Endothelial cell of umbilical vein (primary cell): ENCODE measurements around the gene CENPF. TPM values are rescaled to one million over a fixed set of nuclear protein-coding genes. Genes with fewer than 3 reads are reported as not detected.
"Not testable (repeated sequence)": the region's sequence is repeated elsewhere in the genome, so short reads cannot be mapped to it uniquely, and the experiment has no call there.

Source experiments
- BruUV-seq: library from RNA; stranded (reverse); fragments of 400-500 nt; replicated peaks from 2 replicates; lab custom pipeline; 2021; lab: Mats Ljungman, UMichigan
- CTCF ChIA-PET: fragments of 300-600, 350-600 bp; sonication (Branson Sonifier 250); formaldehyde crosslinking; loops from one replicate; lab custom pipeline; 2021; ENCODE audit warnings: antibody characterized with exemption, inconsistent platforms; lab: Charles Lee
- POLR2A ChIA-PET: fragments of 300-600, 350-600 bp; sonication (Branson Sonifier 250); formaldehyde crosslinking; loops from one replicate; lab custom pipeline; 2021; ENCODE audit warnings: antibody characterized with exemption, inconsistent platforms; lab: Charles Lee
- DNase-seq: peaks from one replicate; pipeline ENCODE4 v3.0.0-alpha.2; 2011; ENCODE audit warnings: low read depth, low spot score
- FAIRE-seq: peaks from 2 replicates; lab custom pipeline; 2011; peaks lifted over from hg19 to GRCh38; lab: Jason Lieb, UNC
- H2AFZ ChIP-seq: 2 replicates; pipeline ENCODE4 v1.6.0; 2012; ENCODE audit warnings: low read depth, low read length, control low read depth, inconsistent platforms
- H3K27ac ChIP-seq: 2 replicates; pipeline ENCODE4 v1.5.1; 2011; ENCODE audit warnings: low read depth, mild to moderate bottlenecking, control low read depth, low read length, moderate library complexity; ENCODE audit not compliant: insufficient read depth
- H3K27me3 ChIP-seq, 2 experiments: 2 replicates each; pipeline versions ENCODE4 v1.6.0 to v1.6.1; 2011; ENCODE audit warnings: low read length in 2 of 2, mixed read lengths in 1 of 2; ENCODE audit not compliant: control insufficient read depth in 2 of 2, insufficient read depth in 2 of 2
- H3K36me3 ChIP-seq, 2 experiments: 2 replicates in 1 of 2; 3 replicates in 1 of 2; pipeline ENCODE4 v1.5.1; 2011; ENCODE audit warnings: low read length in 2 of 2, mild to moderate bottlenecking in 1 of 2, moderate library complexity in 1 of 2; ENCODE audit not compliant: control insufficient read depth in 2 of 2, insufficient read depth in 2 of 2; ENCODE audit errors: extremely low read depth in 1 of 2
- H3K4me1 ChIP-seq: 3 replicates; pipeline ENCODE4 v1.5.1; 2011; ENCODE audit warnings: mild to moderate bottlenecking, low read length; ENCODE audit not compliant: control insufficient read depth, insufficient read depth; ENCODE audit errors: extremely low read depth
- H3K4me2 ChIP-seq: 2 replicates; pipeline ENCODE4 v1.6.1; 2011; ENCODE audit warnings: low read length, control low read depth, mixed read lengths; ENCODE audit not compliant: insufficient read depth
- H3K4me3 ChIP-seq, 3 experiments: fragments of 200-600 bp in 1 of 3; sonication (generic), shearing (Covaris generic) in 1 of 3; replicated peaks in 1 of 3; 2 replicates each; pipeline ENCODE4 v1.5.1; 2011 to 2016; ENCODE audit warnings: control low read depth in 3 of 3, low read length in 3 of 3, mild to moderate bottlenecking in 2 of 3, inconsistent platforms in 1 of 3, low read depth in 1 of 3, moderate library complexity in 1 of 3; ENCODE audit not compliant: insufficient read depth in 1 of 3
- H3K79me2 ChIP-seq: 2 replicates; pipeline ENCODE4 v1.6.0; 2012; ENCODE audit warnings: low read length, inconsistent platforms; ENCODE audit not compliant: control insufficient read depth, insufficient read depth
- H3K9ac ChIP-seq: replicated peaks from 2 replicates; pipeline ENCODE3; 2011; ENCODE audit warnings: low read length, control low read depth; ENCODE audit not compliant: insufficient read depth; ENCODE audit errors: extremely low read depth
- H3K9me1 ChIP-seq: replicated peaks from 3 replicates; pipeline ENCODE4 v1.6.0; 2011; ENCODE audit warnings: mild to moderate bottlenecking, low read length; ENCODE audit not compliant: control insufficient read depth, insufficient read depth; ENCODE audit errors: extremely low read depth
- H3K9me3 ChIP-seq: replicated peaks from 2 replicates; pipeline ENCODE4 v1.5.1; 2012; ENCODE audit warnings: low read length, inconsistent platforms; ENCODE audit not compliant: control insufficient read depth, insufficient read depth
- H4K20me1 ChIP-seq: replicated peaks from 2 replicates; pipeline ENCODE3; 2011; ENCODE audit warnings: mild to moderate bottlenecking, low read length; ENCODE audit not compliant: control insufficient read depth, insufficient read depth; ENCODE audit errors: extremely low read depth
- CTCF ChIP-seq, 2 donors: IDR thresholded peaks; 1 replicate in 1 of 2; 2 replicates in 1 of 2; pipeline ENCODE4 v1.5.1; 2011; ENCODE audit warnings: low read length in 2 of 2, mild to moderate bottlenecking in 2 of 2, moderate library complexity in 2 of 2, control low read depth in 1 of 2, inconsistent platforms in 1 of 2, low read depth in 1 of 2; ENCODE audit not compliant: insufficient read depth in 1 of 2; ENCODE audit errors: extremely low read depth in 1 of 2
- MYC ChIP-seq: IDR thresholded peaks from one replicate; pipeline ENCODE4 v1.6.1; 2011; ENCODE audit warnings: mild to moderate bottlenecking, low read depth, low read length
- dilution Hi-C: fragments of 300-500 bp; cut with MboI; formaldehyde crosslinking; loops from one replicate; pipeline ENCODE4 v1.15.0; 2019; ENCODE audit warnings: low sequenced_read_pairs; ENCODE audit not compliant: extremely low pct_ligation_motif_present
- intact Hi-C: fragments of 100-400 bp; cut with micrococcal nuclease; formaldehyde crosslinking; loops from one replicate; pipeline ENCODE4 v1.10.0; 2022
- polyA plus RNA-seq, 4 experiments: library from polyadenylated mRNA; depleted of rRNA in 3 of 4; stranded (reverse) in 3 of 4; unstranded in 1 of 4; fragments of >200 nt; gene quantifications; 2 replicates each; pipeline versions ENCODE4 v1.2.1 to v1.2.3, GENCODE V29; 2011 to 2012; ENCODE audit warnings: missing spikeins in 1 of 4
- total RNA-seq: library from RNA; stranded (reverse); gene quantifications from 2 replicates; pipeline ENCODE4 v1.2.3, GENCODE V29; 2021

Gene CENPF
- total and polyA plus RNA-seq, 2 donors (not counting 3 experiments of a cell fraction or from before 2014, with no cell fraction given), result 6.4 to 66.2 TPM

DNA sequence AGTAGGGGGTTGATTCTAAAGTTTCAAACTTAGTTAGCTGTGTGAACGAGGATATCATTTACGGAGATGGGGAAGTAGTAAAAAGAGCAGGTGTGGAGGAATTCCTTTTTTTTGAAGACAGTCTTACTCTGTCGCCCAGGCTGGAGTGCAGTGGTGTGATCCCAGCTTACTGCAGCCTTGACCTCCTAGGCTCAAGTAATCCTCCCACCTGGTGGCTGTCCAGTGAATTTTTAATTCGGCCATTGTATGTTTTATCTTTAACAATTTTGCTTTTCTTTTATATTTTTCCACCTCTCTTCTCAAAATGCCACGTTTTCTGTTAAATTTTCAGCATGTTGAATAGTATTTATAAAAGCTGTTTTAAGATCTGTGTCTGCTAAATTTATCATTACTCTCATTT lies 12.3 kb upstream of the CENPF start:
- no peak overlapping the region for H3K27ac ChIP-seq
- no peaks in the 10 kb centered on the region for H4K20me1 ChIP-seq
- no peaks in the 10 kb centered on the region for H3K9me1 ChIP-seq
- TF ChIP-seq CTCF (IDR thresholded peaks at IDR 0.05; ENCODE audit: extremely low read depth in 1 of 2, insufficient read depth in 1 of 2, low read depth in 1 of 2, low read length in 2 of 2), result peak in 1 of 2 donors; percentile 5
- no peak for TF ChIP-seq MYC
- no peak overlapping the region for H3K4me3 ChIP-seq
- H3K4me1 ChIP-seq, result no peaks in the 10 kb centered on the region
- dilution Hi-C loops, result loop anchor here (25.0 kb wide), 1 partner anchor 253 kb away; no protein-coding TSS in a partner anchor
- H3K4me2 ChIP-seq, result no peak overlapping the region
- no peaks in the 10 kb centered on the region for H3K36me3 ChIP-seq
- DNase-seq (no peak), FAIRE-seq (peak; percentile 8)
- H2AFZ ChIP-seq, result no peak overlapping the region
- no peaks in the 10 kb centered on the region for H3K9me3 ChIP-seq
- H3K79me2 ChIP-seq, result no peaks in the 10 kb centered on the region
- H3K27me3 ChIP-seq, result no peaks in the 10 kb centered on the region
- ChIA-PET POLR2A (no interaction called here), CTCF (interaction anchor here (0.7 to 4.7 kb wide), 4 partner anchors 8 to 376 kb away, joined by 3 to 58 read pairs (median 14); no protein-coding TSS in a partner anchor)
- H3K9ac ChIP-seq, result no peak overlapping the region
- intact Hi-C loops, result no loop called here
- BruUV-seq, result no TSS peak

DNA sequence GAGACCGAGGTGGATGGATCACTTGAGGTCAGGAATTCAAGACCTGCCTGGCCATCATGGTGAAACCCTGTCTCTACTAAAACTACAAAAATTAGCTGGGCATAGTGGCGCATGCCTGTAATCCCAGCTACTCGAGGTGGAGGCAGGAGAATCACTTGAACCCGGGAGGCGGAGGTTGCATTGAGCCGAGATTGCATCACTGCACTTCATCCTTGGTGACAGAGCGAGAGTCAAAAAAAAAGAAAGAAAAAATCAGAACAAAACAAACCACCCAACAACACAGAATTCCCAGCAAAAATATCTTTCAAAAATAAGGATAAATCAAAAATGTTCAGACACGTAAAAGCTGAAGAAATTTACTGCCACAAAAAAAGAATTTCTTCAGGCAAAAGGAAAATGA lies 11.1 kb upstream of the CENPF start:
- H3K27me3 ChIP-seq, H4K20me1 ChIP-seq, POLR2A ChIA-PET, H3K79me2 ChIP-seq, FAIRE-seq, H3K9ac ChIP-seq, BruUV-seq, H3K27ac ChIP-seq, H3K9me3 ChIP-seq, H3K4me2 ChIP-seq, H2AFZ ChIP-seq, H3K36me3 ChIP-seq, H3K4me3 ChIP-seq, H3K9me1 ChIP-seq, DNase-seq, intact Hi-C loops, H3K4me1 ChIP-seq: not testable (repeated sequence)
- dilution Hi-C loops, result loop anchor here (25.0 kb wide), 1 partner anchor 255 kb away; no protein-coding TSS in a partner anchor
- CTCF ChIA-PET, result interaction anchor here (1.0 to 4.7 kb wide), 7 partner anchors 9 to 377 kb away, joined by 3 to 58 read pairs (median 4); no protein-coding TSS in a partner anchor
